GM06990 (cell line): ENCODE measurements around the gene AK1.
A peak's percentile ranks its signal among the peaks of the same experiment; 100 is the strongest.

Experiments
- DNase-seq: peaks from one replicate; pipeline ENCODE4 v3.0.0-alpha.2; 2011; ENCODE audit not compliant: insufficient read length; ENCODE audit errors: extremely low read depth
- H3K27me3 ChIP-seq: replicated peaks from 2 replicates; pipeline ENCODE4 v1.6.0; 2011; ENCODE audit warnings: low read length; ENCODE audit not compliant: control insufficient read depth, insufficient read depth
- H3K36me3 ChIP-seq: 2 replicates; pipeline ENCODE4 v1.5.1; 2011; ENCODE audit warnings: low read length; ENCODE audit not compliant: control insufficient read depth, insufficient read depth
- H3K4me3 ChIP-seq: replicated peaks from 2 replicates; pipeline ENCODE4 v1.5.1; 2011; ENCODE audit warnings: low read depth, mild to moderate bottlenecking, control low read depth, low read length
- TF ChIP-seq, protein P1 (sequence below): IDR thresholded peaks from 2 replicates; pipeline ENCODE4 v1.5.1; 2011; ENCODE audit warnings: low read length, control low read depth, mild to moderate bottlenecking, inconsistent platforms; ENCODE audit not compliant: insufficient read depth, poor library complexity, severe bottlenecking

The AK1 gene

DNA sequence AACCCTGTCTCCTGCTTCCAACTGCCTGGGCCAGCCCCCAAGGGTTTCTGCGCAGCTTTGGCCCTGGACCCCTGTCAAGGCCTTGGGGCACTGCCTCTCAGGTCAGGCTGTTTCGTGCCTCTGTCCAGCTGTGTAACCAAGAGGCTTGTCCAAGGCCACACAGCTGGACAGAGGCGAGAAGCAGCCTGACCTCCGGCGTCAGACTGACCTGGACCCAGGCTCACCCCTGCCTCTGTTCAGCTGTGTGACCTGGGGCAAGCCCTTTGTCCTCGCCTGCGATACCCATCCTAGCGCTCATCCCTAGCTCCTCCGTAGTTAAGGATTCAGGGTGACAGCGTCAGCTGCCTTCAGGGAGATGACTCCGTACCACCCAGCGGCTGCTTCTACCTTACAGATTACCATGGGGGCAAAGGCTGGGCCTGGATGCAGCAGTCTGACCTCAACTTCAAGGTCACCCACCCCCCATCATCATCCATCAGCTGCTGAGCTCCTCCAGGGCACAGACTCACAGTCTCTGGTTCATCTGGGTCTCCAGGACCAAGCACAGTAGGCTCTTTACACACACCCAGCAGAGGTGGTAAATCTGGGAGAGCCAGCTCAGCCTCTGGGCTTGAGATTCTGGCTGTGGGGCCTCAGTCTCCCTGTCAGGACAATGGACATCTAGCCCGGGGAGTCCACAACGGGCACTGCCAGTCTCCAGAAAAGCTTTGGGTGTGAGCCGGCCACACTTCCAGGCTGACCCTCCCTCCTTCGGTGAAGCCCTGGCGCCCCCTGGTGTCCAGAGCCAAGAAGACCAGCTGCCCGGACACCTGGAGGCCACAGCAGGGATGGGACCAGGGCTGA, 7.9 kb downstream of the AK1 start:
- peak; percentile 74 for DNase-seq
- Histone ChIP-seq H3K4me3 (no peak overlapping the region), H3K27me3 (no peaks in the 10 kb centered on the region), H3K36me3 (no peaks in the 10 kb centered on the region)
- TF ChIP-seq, protein P1, sequence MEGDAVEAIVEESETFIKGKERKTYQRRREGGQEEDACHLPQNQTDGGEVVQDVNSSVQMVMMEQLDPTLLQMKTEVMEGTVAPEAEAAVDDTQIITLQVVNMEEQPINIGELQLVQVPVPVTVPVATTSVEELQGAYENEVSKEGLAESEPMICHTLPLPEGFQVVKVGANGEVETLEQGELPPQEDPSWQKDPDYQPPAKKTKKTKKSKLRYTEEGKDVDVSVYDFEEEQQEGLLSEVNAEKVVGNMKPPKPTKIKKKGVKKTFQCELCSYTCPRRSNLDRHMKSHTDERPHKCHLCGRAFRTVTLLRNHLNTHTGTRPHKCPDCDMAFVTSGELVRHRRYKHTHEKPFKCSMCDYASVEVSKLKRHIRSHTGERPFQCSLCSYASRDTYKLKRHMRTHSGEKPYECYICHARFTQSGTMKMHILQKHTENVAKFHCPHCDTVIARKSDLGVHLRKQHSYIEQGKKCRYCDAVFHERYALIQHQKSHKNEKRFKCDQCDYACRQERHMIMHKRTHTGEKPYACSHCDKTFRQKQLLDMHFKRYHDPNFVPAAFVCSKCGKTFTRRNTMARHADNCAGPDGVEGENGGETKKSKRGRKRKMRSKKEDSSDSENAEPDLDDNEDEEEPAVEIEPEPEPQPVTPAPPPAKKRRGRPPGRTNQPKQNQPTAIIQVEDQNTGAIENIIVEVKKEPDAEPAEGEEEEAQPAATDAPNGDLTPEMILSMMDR, result peak; percentile 94

DNA sequence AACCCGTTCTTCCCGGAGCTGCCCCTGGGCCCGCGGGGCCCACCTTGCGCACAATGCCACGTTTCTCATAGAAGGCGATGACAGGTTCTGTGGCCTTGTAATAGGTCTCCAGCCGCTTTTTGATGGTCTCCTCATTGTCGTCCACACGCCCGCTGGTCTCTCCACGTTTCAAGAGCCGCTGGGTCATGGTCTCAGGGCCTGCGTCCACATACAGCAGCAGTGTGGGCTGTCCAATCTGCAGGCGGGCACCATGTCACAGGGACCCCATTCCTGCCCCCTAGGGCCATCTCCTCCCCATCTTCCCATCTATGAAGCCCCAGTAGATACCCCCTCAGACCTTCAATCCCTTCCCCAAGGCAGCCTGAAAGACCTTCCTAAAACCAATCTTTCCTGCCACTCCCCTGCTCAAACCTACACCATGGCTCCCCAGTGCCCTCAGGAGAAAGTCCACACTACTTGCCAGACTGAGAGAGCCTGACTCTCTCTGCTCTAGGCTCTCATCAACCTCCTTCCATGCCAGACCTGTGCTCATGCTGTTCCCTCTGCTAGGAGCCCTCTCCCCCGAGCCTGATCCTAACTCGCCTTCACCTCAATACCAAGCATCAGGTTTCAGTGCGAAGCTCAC, 9.1 kb downstream of the AK1 start:
- Histone ChIP-seq H3K36me3 (no peaks in the 10 kb centered on the region), H3K27me3 (no peaks in the 10 kb centered on the region), H3K4me3 (no peak overlapping the region)
- TF ChIP-seq, protein P1, result no peak
- no peak for DNase-seq

DNA sequence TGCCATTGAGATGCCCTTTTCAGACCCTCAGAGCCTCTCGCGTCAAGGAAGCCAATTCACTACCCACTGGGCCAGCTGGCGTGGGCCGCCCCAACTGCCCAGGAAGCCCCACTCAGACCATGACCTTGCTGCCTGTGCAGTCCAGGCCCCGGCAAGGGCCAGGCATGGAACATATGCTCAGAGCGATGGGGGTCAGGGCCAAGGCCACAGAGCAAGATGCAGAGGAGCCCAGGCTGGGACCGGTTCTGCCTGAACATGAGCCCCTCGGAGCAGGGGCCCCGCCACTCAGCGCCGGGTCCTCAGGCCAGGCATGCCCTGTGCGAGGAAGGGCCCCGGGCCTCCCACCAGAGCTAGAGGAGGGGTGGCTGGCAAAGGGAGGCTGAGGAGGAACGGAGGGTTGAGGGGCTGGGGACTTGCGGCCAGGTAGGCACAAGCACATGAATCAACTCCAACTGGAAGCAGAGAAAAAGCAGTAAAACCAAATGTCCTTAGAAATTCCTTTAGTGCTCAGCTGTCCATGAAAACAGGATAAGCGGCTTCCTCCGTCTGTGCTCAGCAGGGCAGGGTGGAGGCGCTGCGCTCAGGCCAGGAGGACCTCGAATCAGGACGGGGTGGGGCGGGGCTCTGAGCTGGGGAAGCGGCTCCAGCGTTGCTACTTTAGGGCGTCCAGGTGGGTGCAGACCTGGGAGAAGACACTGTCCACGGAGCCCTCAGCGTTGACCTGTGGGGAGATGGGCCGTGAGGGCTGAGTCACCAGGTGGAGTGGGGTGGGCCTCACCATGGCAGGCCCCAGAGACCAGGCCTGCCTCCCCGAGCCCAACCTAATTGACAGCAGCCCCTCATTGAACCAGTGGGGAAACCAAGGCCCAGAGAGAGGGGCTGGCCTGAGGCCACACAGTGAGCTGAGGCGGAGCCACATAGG, 9.9 kb downstream of the AK1 start:
- Histone ChIP-seq H3K36me3 (no peaks in the 10 kb centered on the region), H3K27me3 (no peaks in the 10 kb centered on the region), H3K4me3 (no peak overlapping the region)
- TF ChIP-seq, protein P1, result no peak
- no peak for DNase-seq

DNA sequence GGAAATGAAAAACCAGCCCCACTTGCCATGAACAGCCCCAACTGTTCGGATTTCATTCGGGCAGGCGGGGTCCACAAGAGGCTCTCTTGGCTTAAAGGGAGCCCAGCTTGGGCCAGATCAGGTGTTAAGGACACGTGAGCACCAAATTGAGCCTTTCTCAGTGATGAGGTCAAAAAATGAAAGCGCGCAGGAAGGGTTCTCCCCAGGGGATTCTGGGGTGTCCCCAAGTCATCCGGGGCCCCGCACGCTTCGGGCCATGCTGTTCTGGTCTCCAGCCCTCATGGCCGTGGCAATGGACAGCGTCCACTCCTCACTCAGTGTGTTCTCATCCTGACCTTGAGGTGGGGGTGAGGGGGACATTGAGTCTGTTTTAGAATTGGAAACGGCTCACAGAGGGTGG, 10.9 kb downstream of the AK1 start:
- Histone ChIP-seq H3K4me3 (no peak overlapping the region), H3K36me3 (no peaks in the 10 kb centered on the region), H3K27me3 (no peaks in the 10 kb centered on the region)
- peak; percentile 47 for DNase-seq
- TF ChIP-seq, protein P1, result no peak

DNA sequence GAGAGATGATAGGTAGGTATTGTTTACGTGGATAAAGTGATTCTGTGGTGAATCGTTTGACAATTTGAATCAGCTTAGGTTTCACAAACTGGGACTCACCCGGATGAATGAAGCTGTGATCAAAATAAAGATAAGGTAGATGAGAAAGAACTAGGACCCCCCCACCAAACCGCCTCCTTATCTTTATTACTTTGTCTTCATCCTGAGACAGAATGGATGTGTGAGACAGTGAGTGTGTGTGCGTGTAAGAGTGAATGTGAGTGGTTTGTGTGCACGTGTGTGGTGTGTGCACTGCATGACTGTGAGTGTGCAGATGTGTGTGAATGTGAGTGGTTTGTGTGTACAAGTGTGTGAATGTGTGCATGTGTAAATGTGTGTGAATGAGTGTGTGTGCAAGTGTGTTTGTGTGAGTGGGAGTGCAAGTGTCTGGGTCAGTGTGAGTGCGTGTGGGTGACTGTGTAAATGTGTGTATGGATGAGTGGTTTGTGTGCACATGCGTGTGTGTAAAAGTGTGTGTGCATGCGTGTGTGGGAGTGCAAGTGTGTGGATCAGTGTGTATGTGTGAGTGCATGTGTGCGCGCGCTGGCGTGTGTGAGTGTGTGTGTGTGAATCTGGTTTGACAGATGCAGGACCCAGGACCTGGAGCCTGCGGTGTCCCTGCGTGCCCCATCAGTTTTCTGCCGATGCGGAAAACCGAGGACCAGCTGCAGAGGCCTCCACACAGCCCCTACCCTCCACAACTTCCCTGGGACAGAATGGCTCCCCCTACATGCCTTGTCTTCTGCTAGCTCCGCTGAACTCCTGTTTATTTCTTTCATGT, 11.6 kb downstream of the AK1 start:
- Histone ChIP-seq H3K4me3 (no peak overlapping the region), H3K36me3 (no peaks in the 10 kb centered on the region), H3K27me3 (no peaks in the 10 kb centered on the region)
- no peak for DNase-seq
- TF ChIP-seq, protein P1, result no peak
